Measurements from ENCODE around the gene UBL4B.

- no peak for TF ChIP-seq EP300 (IDR thresholded peaks at IDR 0.05; ENCODE audit: borderline replicate concordance)
- TF ChIP-seq CEBPB (IDR thresholded peaks at IDR 0.05) = no peak
Observed at GRCh38 chr1:110070282-110070669, 42.0 kb upstream of the UBL4B start.
